HL-60/S4 treated with phorbol 12-myristate 13-acetate at 8.2 ng/mL for 4 days and 3 days (cell line): ENCODE results near the gene SENP1.

Experiments
- in situ Hi-C: fragments of 300-500 bp; cut with MboI; formaldehyde crosslinking; loops from 2 replicates; pipeline ENCODE4 v1.15.0; 2022; ENCODE audit warnings: low sequenced_read_pairs

SENP1 gene

GRCh38 chr12:48068457-48068856 is 37.4 kb downstream of the SENP1 start:
- in situ Hi-C loops = no loop called here

GRCh38 chr12:48067250-48067938 is 38.5 kb downstream of the SENP1 start:
- in situ Hi-C loops = no loop called here

GRCh38 chr12:48065041-48065440 is 40.8 kb downstream of the SENP1 start:
- in situ Hi-C loops = no loop called here

- in situ Hi-C loops = no loop called here
These were observed 42.3 kb downstream of the SENP1 start for GRCh38 chr12:48063530-48063929.

GRCh38 chr12:48061938-48062719 is 43.8 kb downstream of the SENP1 start:
- in situ Hi-C loops = no loop called here

GRCh38 chr12:48060474-48060873 is 45.4 kb downstream of the SENP1 start:
- in situ Hi-C loops = no loop called here

- in situ Hi-C loops = no loop called here
These were observed 47.1 kb downstream of the SENP1 start for GRCh38 chr12:48058771-48059170.

- in situ Hi-C loops = no loop called here
These were observed 50.7 kb downstream of the SENP1 start for GRCh38 chr12:48054955-48055821.

GRCh38 chr12:48053883-48054282 is 52.0 kb downstream of the SENP1 start:
- in situ Hi-C loops = no loop called here

- in situ Hi-C loops = no loop called here
These were observed 52.8 kb downstream of the SENP1 start for GRCh38 chr12:48053122-48053521.

GRCh38 chr12:48051681-48052080 is 54.2 kb downstream of the SENP1 start:
- in situ Hi-C loops = no loop called here

GRCh38 chr12:48050174-48050573 is 55.7 kb downstream of the SENP1 start:
- in situ Hi-C loops = no loop called here

- in situ Hi-C loops = no loop called here
These were observed 59.8 kb downstream of the SENP1 start for GRCh38 chr12:48045965-48046518.

- in situ Hi-C loops = no loop called here
These were observed 60.6 kb downstream of the SENP1 start for GRCh38 chr12:48045061-48045846.

- in situ Hi-C loops = no loop called here
These were observed 61.5 kb downstream of the SENP1 start for GRCh38 chr12:48044396-48044795.

GRCh38 chr12:48043771-48044170 is 62.1 kb downstream of the SENP1 start:
- in situ Hi-C loops = no loop called here

GRCh38 chr12:48041591-48042423 is 64.1 kb downstream of the SENP1 start:
- in situ Hi-C loops = no loop called here

GRCh38 chr12:48040354-48040753 is 65.5 kb downstream of the SENP1 start:
- in situ Hi-C loops = no loop called here

- in situ Hi-C loops = no loop called here
These were observed 66.7 kb downstream of the SENP1 start for GRCh38 chr12:48039151-48039550.
